Prostate gland (tissue), 2 donors: ENCODE data around the gene RGS12. TPM values are rescaled to one million over a fixed set of nuclear protein-coding genes. Genes with fewer than 3 reads are reported as not detected.

ENCODE experiments used
- DNase-seq: peaks from one replicate; pipeline ENCODE4 v3.0.0-alpha.2; 2019; ENCODE audit warnings: low spot score
- H3K27ac ChIP-seq, 2 donors: fragments of 200-600 bp; sonication (generic); 2 replicates each; pipeline ENCODE4 v1.5.1; 2017 to 2019
- H3K27me3 ChIP-seq: fragments of 200-600 bp; sonication (generic); replicated peaks from 2 replicates; pipeline ENCODE4 v1.5.1; 2019; ENCODE audit not compliant: insufficient read depth
- H3K36me3 ChIP-seq, 2 donors: fragments of 200-600 bp; sonication (generic); 1 replicate in 1 of 2; 2 replicates in 1 of 2; pipeline versions ENCODE4 v1.5.1 to v1.8.1; 2017 to 2019
- H3K4me1 ChIP-seq: fragments of 200-600 bp; sonication (generic); replicated peaks from 2 replicates; pipeline ENCODE4 v1.5.1; 2019
- H3K4me3 ChIP-seq, 2 donors: fragments of 200-600 bp; sonication (generic); 2 replicates each; pipeline ENCODE4 v1.5.1; 2017 to 2019
- H3K9me3 ChIP-seq: fragments of 200-600 bp; sonication (generic); 2 replicates; pipeline ENCODE4 v1.5.1; 2017
- CTCF ChIP-seq, 4 experiments: fragments of 200-600 bp in 2 of 4; fragments of 450-650 bp in 2 of 4; sonication (generic) in 2 of 4; IDR thresholded peaks; 1 replicate in 3 of 4; 2 replicates in 1 of 4; pipeline ENCODE4 v1.5.1; 2016 to 2019; ENCODE audit warnings: antibody characterized with exemption in 4 of 4, mild to moderate bottlenecking in 2 of 4, moderate library complexity in 2 of 4
- POLR2A ChIP-seq: fragments of 450-650 bp; IDR thresholded peaks from one replicate; pipeline ENCODE4 v1.6.1; 2016; ENCODE audit warnings: antibody characterized with exemption, mild to moderate bottlenecking
- POLR2AphosphoS5 ChIP-seq: sonication (generic); formaldehyde crosslinking; IDR thresholded peaks from one replicate; pipeline ENCODE4 v1.6.1; 2017; ENCODE audit warnings: antibody characterized with exemption
- WGBS: methylation state at CpG from one replicate; pipeline ENCODE4 v1.1.5; 2018; 5-methylcytosine and 5-hydroxymethylcytosine counted together
- intact Hi-C: fragments of 100-400 bp; cut with DNase I; formaldehyde crosslinking; loops from one replicate; pipeline ENCODE4 v1.14.2; 2022
- total RNA-seq, 2 donors: library from RNA; depleted of rRNA; stranded (reverse); fragments of >200 nt; gene quantifications; one replicate each; pipeline ENCODE4 v1.1.0, GENCODE V29; 2016

RGS12 gene
- total RNA-seq, 2 donors from 2014 or later, result 33.7 to 36.5 TPM

- intact Hi-C loops, result no loop called here
Measured at GRCh38 chr4:3291969-3292570, 751 bp upstream of the RGS12 start.

GRCh38 chr4:3293401-3294391 is 875 bp downstream of the RGS12 start:
- intact Hi-C loops, result no loop called here
- Histone ChIP-seq H3K27ac (peak overlapping the region; percentile 70 to 92), H3K4me1 (no peaks in the 10 kb centered on the region), H3K9me3 (no peaks in the 10 kb centered on the region), H3K4me3 (peak overlapping the region; percentile 72 to 77), H3K27me3 (no peaks in the 10 kb centered on the region), H3K36me3 (no peaks in the 10 kb centered on the region)
- TF ChIP-seq CTCF (IDR thresholded peaks at IDR 0.05) (no peak), POLR2A (no peak), POLR2AphosphoS5 (no peak)
- 14% methylated on average over 29 of the region's 42 CpGs for WGBS
- DNase-seq, result no peak

More at GRCh38 chr4:3291969-3292570, 751 bp upstream of the RGS12 start:
- DNase-seq, result peak; percentile 69
- Histone ChIP-seq H3K4me1 (no peaks in the 10 kb centered on the region), H3K9me3 (no peaks in the 10 kb centered on the region), H3K27ac (peak overlapping the region; percentile 92 to 95), H3K4me3 (peak overlapping the region; percentile 72 to 77), H3K27me3 (no peaks in the 10 kb centered on the region), H3K36me3 (no peaks in the 10 kb centered on the region)
- TF ChIP-seq CTCF (IDR thresholded peaks at IDR 0.05), result no peak
- no peak for TF ChIP-seq POLR2A
- no peak for TF ChIP-seq POLR2AphosphoS5
- under 1% methylated on average over 50 of the region's 60 CpGs for WGBS

- Histone ChIP-seq H3K9me3 (no peaks in the 10 kb centered on the region), H3K27ac (no peak overlapping the region), H3K36me3 (no peaks in the 10 kb centered on the region), H3K4me3 (no peak overlapping the region), H3K4me1 (no peaks in the 10 kb centered on the region), H3K27me3 (no peaks in the 10 kb centered on the region)
- intact Hi-C loops, result no loop called here
- 82% methylated on average over 19 of the region's 19 CpGs for WGBS
- no peak for DNase-seq
- no peak for TF ChIP-seq POLR2AphosphoS5
Measured at GRCh38 chr4:3294401-3295241, 1.8 kb downstream of the RGS12 start.

GRCh38 chr4:3295837-3296624 is 3.2 kb downstream of the RGS12 start:
- H3K27ac ChIP-seq, result no peak overlapping the region
- 91% methylated on average over 12 of the region's 12 CpGs for WGBS
- TF ChIP-seq POLR2AphosphoS5 (no peak), CTCF (IDR thresholded peaks at IDR 0.05) (no peak), POLR2A (no peak)
- H3K36me3 ChIP-seq, result no peaks in the 10 kb centered on the region
- no peak for DNase-seq
- H3K4me1 ChIP-seq, result no peaks in the 10 kb centered on the region
- H3K9me3 ChIP-seq, result no peaks in the 10 kb centered on the region
- H3K27me3 ChIP-seq, result no peaks in the 10 kb centered on the region
- no peak overlapping the region for H3K4me3 ChIP-seq
- intact Hi-C loops, result no loop called here
